PC-9 (cell line): ENCODE data around the gene KCND1. TPM values are rescaled to one million over a fixed set of nuclear protein-coding genes. Genes with fewer than 3 reads are reported as not detected.

Source experiments
- BruUV-seq: library from RNA; stranded (reverse); fragments of 400-500 nt; replicated peaks from 2 replicates; lab custom pipeline; 2021; lab: Mats Ljungman, UMichigan
- CTCF ChIA-PET: fragments of 300-600 bp; sonication (Branson Sonifier 250); formaldehyde crosslinking; loops from one replicate; lab custom pipeline; 2022; ENCODE audit warnings: antibody characterized with exemption; lab: Charles Lee
- POLR2A ChIA-PET: fragments of 300-600 bp; sonication (Branson Sonifier 250); formaldehyde crosslinking; loops from one replicate; lab custom pipeline; 2022; ENCODE audit warnings: antibody characterized with exemption; ENCODE audit not compliant: unreplicated experiment; lab: Charles Lee
- DNase-seq, 2 experiments: peaks; one replicate each; pipeline versions ENCODE4 v3.0.0 to v3.0.0-alpha.2; 2015 to 2022; ENCODE audit warnings: mixed read lengths in 1 of 2
- H2AFZ ChIP-seq: fragments of 200-600 bp; sonication (generic); 2 replicates; pipeline ENCODE4 v1.8.1; 2017; ENCODE audit warnings: antibody characterized with exemption
- H3F3A ChIP-seq: fragments of 200-600 bp; sonication (generic); 2 replicates; pipeline ENCODE4 v1.8.1; 2017; ENCODE audit warnings: antibody characterized with exemption, mild to moderate bottlenecking, low read depth; ENCODE audit not compliant: insufficient read depth
- H3K27ac ChIP-seq: fragments of 200-600 bp; sonication (generic); 2 replicates; pipeline ENCODE4 v1.6.1; 2016; ENCODE audit warnings: mixed run types
- H3K27me3 ChIP-seq: fragments of 200-600 bp; sonication (generic); 2 replicates; pipeline ENCODE4 v1.6.1; 2016; ENCODE audit warnings: low read depth, mixed run types; ENCODE audit not compliant: insufficient read depth
- H3K36me3 ChIP-seq: fragments of 200-600 bp; sonication (generic); 2 replicates; pipeline ENCODE4 v1.6.1; 2016; ENCODE audit warnings: low read depth, mixed run types
- H3K4me1 ChIP-seq: fragments of 200-600 bp; sonication (generic); replicated peaks from 2 replicates; pipeline ENCODE4 v1.6.1; 2016; ENCODE audit warnings: mixed run types; ENCODE audit not compliant: insufficient read depth
- H3K4me2 ChIP-seq: fragments of 200-600 bp; sonication (generic); 2 replicates; pipeline ENCODE4 v1.6.1; 2017; ENCODE audit warnings: mixed run types
- H3K4me3 ChIP-seq: fragments of 200-600 bp; sonication (generic); 2 replicates; pipeline ENCODE4 v1.6.1; 2016; ENCODE audit warnings: mixed run types
- H3K79me2 ChIP-seq: fragments of 200-600 bp; sonication (generic); 2 replicates; pipeline ENCODE4 v1.6.1; 2017; ENCODE audit warnings: low read depth, mixed run types
- H3K9me2 ChIP-seq: fragments of 200-600 bp; sonication (generic); 2 replicates; pipeline ENCODE4 v1.8.1; 2017; ENCODE audit warnings: mild to moderate bottlenecking; ENCODE audit not compliant: insufficient read depth
- H3K9me3 ChIP-seq: fragments of 200-600 bp; sonication (generic); 2 replicates; pipeline ENCODE4 v1.8.1; 2016; ENCODE audit warnings: low read depth; ENCODE audit not compliant: insufficient read depth
- H4K20me1 ChIP-seq: fragments of 200-600 bp; sonication (generic); 2 replicates; pipeline ENCODE4 v1.8.1; 2017; ENCODE audit not compliant: insufficient read depth
- CTCF ChIP-seq: fragments of 200-600 bp; sonication (generic); conservative IDR thresholded peaks from 2 replicates; pipeline ENCODE4 v1.6.1; 2017; ENCODE audit warnings: mixed run types, antibody characterized with exemption, mild to moderate bottlenecking, moderate library complexity
- EZH2 ChIP-seq: fragments of 200-600 bp; sonication (generic); IDR thresholded peaks from 2 replicates; pipeline ENCODE4 v1.8.0; 2017; ENCODE audit warnings: antibody characterized with exemption, low read depth
- intact Hi-C: fragments of 100-400 bp; cut with micrococcal nuclease; formaldehyde crosslinking; loops from one replicate; pipeline ENCODE4 v1.10.0; 2022; ENCODE audit not compliant: unreplicated experiment
- total RNA-seq: library from RNA; stranded (reverse); gene quantifications from 2 replicates; pipeline ENCODE4 v1.2.3, GENCODE V29; 2021

Gene KCND1
- total RNA-seq, 1 experiment from 2014 or later: 2.2 TPM

GRCh38 chrX:49003696-49004095 lies 32.1 kb upstream of the KCND1 start:
- H2AFZ ChIP-seq: no peak overlapping the region
- H3F3A ChIP-seq: no peaks in the 10 kb centered on the region
- no peaks in the 10 kb centered on the region for H3K36me3 ChIP-seq
- no TSS peak for BruUV-seq
- H3K4me3 ChIP-seq: no peak overlapping the region
- no peaks in the 10 kb centered on the region for H3K4me1 ChIP-seq
- TF ChIP-seq CTCF (no peak), EZH2 (no peak)
- H3K4me2 ChIP-seq: no peak overlapping the region
- H3K27me3 ChIP-seq: no peaks in the 10 kb centered on the region
- H3K9me3 ChIP-seq: no peaks in the 10 kb centered on the region
- CTCF ChIA-PET: no interaction called here
- no peak overlapping the region for H3K27ac ChIP-seq
- no peak for DNase-seq
- POLR2A ChIA-PET: no interaction called here
- no peaks in the 10 kb centered on the region for H3K9me2 ChIP-seq
- intact Hi-C loops: loop anchor here (5.0 kb wide), 1 partner anchor 39 kb away; the partner anchor contains the start of gene TFE3
- H4K20me1 ChIP-seq: no peaks in the 10 kb centered on the region
- 0 out of 2 replicates have a peak, but pooled peaks cover 6% of the 10 kb centered on the region for H3K79me2 ChIP-seq

- H3K79me2 ChIP-seq: 0 out of 2 replicates have a peak, but pooled peaks cover 6% of the 10 kb centered on the region
- H3K27ac ChIP-seq: peak within 1 kb of the TSS; percentile 92
- peak within 1 kb of the TSS; percentile 79 for H2AFZ ChIP-seq
- no peaks in the 10 kb centered on the region for H3K27me3 ChIP-seq
- ChIA-PET POLR2A (interaction anchor here (0.6 kb wide), 3 partner anchors 13 to 72 kb away, joined by 9 to 29 read pairs (median 25); partner anchors contain the start of gene TFE3), CTCF (interaction anchor here (0.6 to 0.7 kb wide), 3 partner anchors 35 to 121 kb away, joined by 3 to 16 read pairs (median 3); partner anchors contain the start of gene SLC35A2)
- intact Hi-C loops: loop anchor here (5.0 kb wide), 1 partner anchor 40 kb away; the partner anchor contains the start of gene TFE3
- H3F3A ChIP-seq: no peaks in the 10 kb centered on the region
- no peaks in the 10 kb centered on the region for H3K36me3 ChIP-seq
- no peaks in the 10 kb centered on the region for H4K20me1 ChIP-seq
- no TSS peak for BruUV-seq
- no peaks in the 10 kb centered on the region for H3K9me2 ChIP-seq
- DNase-seq: peak; percentile 42 to 60
- no peak for TF ChIP-seq CTCF
- TF ChIP-seq EZH2: no peak
- H3K4me1 ChIP-seq: no peaks in the 10 kb centered on the region
- H3K4me2 ChIP-seq: peak within 1 kb of the TSS; percentile 62
- H3K9me3 ChIP-seq: no peaks in the 10 kb centered on the region
- H3K4me3 ChIP-seq: peak within 1 kb of the TSS; percentile 64
Observed at GRCh38 chrX:49002091-49002935, 30.7 kb upstream of the KCND1 start, which contains the start of gene GRIPAP1. GRIPAP1 (minus strand) TSS chrX:49002264; CDS start chrX:49002229, 35 bp downstream.

- DNase-seq: peak in 1 of 2 experiments; percentile 0
- ChIA-PET CTCF (interaction anchor here (0.7 kb wide), 1 partner anchor 121 kb away, joined by 3 read pairs; no protein-coding TSS in a partner anchor), POLR2A (interaction anchor here (0.6 kb wide), 1 partner anchor 14 kb away, joined by 9 read pairs; no protein-coding TSS in a partner anchor)
- Histone ChIP-seq H3K9me3 (no peaks in the 10 kb centered on the region), H3K4me1 (no peaks in the 10 kb centered on the region), H3K4me2 (peak overlapping the region; percentile 62), H4K20me1 (no peaks in the 10 kb centered on the region), H3K27ac (peak overlapping the region; percentile 92; the same call in 1 of the 2 replicates), H3K4me3 (peak overlapping the region; percentile 64), H3F3A (no peaks in the 10 kb centered on the region), H3K9me2 (no peaks in the 10 kb centered on the region), H3K27me3 (no peaks in the 10 kb centered on the region), H3K79me2 (0 out of 2 replicates have a peak, but pooled peaks cover 6% of the 10 kb centered on the region), H2AFZ (peak overlapping the region; percentile 79), H3K36me3 (no peaks in the 10 kb centered on the region)
- BruUV-seq: no TSS peak
- TF ChIP-seq EZH2 (no peak), CTCF (no peak)
- intact Hi-C loops: loop anchor here (5.0 kb wide), 1 partner anchor 41 kb away; the partner anchor contains the start of gene TFE3
Observed at GRCh38 chrX:49001521-49002090, 30.0 kb upstream of the KCND1 start.
